ACC112 (cell line): ENCODE results near the gene LETMD1.

ENCODE experiments used
- H2AFZ ChIP-seq: fragments of 200-600 bp; sonication (generic); one replicate; pipeline ENCODE4 v1.6.0; 2017; ENCODE audit warnings: antibody characterized with exemption, low read length; ENCODE audit not compliant: unreplicated experiment
- H3K27ac ChIP-seq: fragments of 200-600 bp; sonication (generic); 2 replicates; pipeline ENCODE4 v1.5.1; 2014; ENCODE audit warnings: low read depth, mild to moderate bottlenecking, antibody characterized with exemption, low read length, moderate library complexity
- H3K27me3 ChIP-seq: fragments of 200-600 bp; sonication (generic); 2 replicates; pipeline ENCODE4 v1.6.1; 2014; ENCODE audit warnings: mild to moderate bottlenecking, antibody characterized with exemption, low read length, moderate library complexity, mixed read lengths; ENCODE audit not compliant: insufficient read depth
- H3K36me3 ChIP-seq: fragments of 200-600 bp; sonication (generic); 2 replicates; pipeline ENCODE4 v1.6.1; 2016; ENCODE audit warnings: mild to moderate bottlenecking, antibody characterized with exemption, low read length, moderate library complexity, mixed read lengths; ENCODE audit not compliant: insufficient read depth
- H3K4me1 ChIP-seq: fragments of 200-600 bp; sonication (generic); one replicate; pipeline ENCODE4 v1.6.1; 2016; ENCODE audit warnings: low read length, mixed read lengths; ENCODE audit not compliant: insufficient read depth, unreplicated experiment, control insufficient read depth
- H3K4me3 ChIP-seq: fragments of 200-600 bp; sonication (generic); 2 replicates; pipeline ENCODE4 v1.5.1; 2014; ENCODE audit warnings: mild to moderate bottlenecking, low read depth, low read length
- H3K79me2 ChIP-seq: fragments of 200-600 bp; sonication (generic); one replicate; pipeline ENCODE4 v1.6.0; 2016; ENCODE audit warnings: low read length; ENCODE audit not compliant: control insufficient read depth, unreplicated experiment, insufficient read depth

LETMD1 gene, protein sequence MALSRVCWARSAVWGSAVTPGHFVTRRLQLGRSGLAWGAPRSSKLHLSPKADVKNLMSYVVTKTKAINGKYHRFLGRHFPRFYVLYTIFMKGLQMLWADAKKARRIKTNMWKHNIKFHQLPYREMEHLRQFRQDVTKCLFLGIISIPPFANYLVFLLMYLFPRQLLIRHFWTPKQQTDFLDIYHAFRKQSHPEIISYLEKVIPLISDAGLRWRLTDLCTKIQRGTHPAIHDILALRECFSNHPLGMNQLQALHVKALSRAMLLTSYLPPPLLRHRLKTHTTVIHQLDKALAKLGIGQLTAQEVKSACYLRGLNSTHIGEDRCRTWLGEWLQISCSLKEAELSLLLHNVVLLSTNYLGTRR

DNA sequence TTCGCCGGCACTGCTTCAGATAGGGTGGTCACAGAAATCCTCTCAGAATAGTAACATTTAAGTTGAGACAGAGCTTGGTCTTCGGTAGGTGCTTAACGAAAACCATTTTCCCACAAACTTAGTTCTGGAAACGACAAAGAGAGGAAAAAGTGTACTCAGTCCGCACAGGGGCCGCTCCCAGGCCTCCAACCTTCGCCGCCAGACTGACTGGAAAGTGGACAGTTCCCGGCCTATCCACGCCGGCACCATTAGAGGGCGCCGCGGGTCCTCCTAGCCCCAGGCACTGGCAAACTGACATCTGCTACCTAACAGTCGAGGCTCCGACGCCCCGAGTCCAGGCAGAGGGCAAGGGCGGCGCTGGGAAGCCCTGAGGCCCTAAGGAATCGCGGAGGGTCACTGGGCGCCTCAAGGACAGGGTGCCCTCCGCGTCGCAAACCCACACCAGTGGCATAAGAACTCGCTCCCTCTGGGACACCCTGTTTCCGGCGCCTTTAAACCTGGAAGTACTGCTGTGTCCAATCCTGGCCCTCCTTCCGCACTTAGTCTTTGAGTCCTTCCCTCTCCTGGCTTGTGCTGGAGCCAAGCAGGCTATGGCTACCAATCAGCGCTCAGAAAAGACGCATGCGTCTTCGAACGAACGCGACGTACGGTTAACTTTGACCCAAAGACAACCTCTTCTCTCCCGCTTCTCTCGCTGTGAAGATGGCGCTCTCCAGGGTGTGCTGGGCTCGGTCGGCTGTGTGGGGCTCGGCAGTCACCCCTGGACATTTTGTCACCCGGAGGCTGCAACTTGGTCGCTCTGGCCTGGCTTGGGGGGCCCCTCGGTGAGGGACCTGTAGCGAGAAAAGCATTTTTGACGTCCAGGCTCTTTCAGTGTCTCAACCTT, at the start of gene LETMD1:
LETMD1 (plus strand) TSS at position 673 of the 886 bp plus-strand sequence; CDS start at position 703, 30 bp downstream.
- no peaks in the 10 kb centered on the region for H3K27me3 ChIP-seq
- H3K79me2 ChIP-seq: peaks cover 18% of the 10 kb centered on the region
- H3K27ac ChIP-seq: peak within 1 kb of the TSS; percentile 48
- peaks cover 4% of the 10 kb centered on the region for H3K36me3 ChIP-seq
- H3K4me3 ChIP-seq: peak within 1 kb of the TSS; percentile 93
- H3K4me1 ChIP-seq: peaks cover 10% of the 10 kb centered on the region
- H2AFZ ChIP-seq: peak within 1 kb of the TSS; percentile 95

DNA sequence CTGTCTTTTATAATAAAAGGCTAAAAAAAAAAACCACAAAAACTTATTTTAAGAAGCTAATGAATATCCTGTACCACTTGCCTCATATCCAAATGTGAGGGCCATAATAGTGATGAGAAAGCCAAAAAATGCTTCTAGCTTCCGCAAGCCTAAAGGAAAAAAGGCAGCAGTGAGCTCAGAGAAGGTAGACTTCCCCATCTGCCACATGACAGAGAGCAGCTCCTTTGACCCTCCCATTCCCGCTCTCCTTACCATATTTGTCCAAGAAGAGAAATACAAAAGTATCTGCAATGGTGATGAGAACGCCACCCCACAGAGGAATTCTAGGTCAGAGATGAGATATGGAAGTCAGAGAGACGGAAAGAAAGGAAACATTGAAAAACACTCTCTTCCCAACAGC, 49.0 kb upstream of the LETMD1 start:
- Histone ChIP-seq H3K4me1 (no peaks in the 10 kb centered on the region), H2AFZ (no peak overlapping the region), H3K27ac (no peak overlapping the region), H3K27me3 (no peaks in the 10 kb centered on the region), H3K36me3 (peaks cover 14% of the 10 kb centered on the region), H3K79me2 (no peaks in the 10 kb centered on the region), H3K4me3 (no peak overlapping the region)

DNA sequence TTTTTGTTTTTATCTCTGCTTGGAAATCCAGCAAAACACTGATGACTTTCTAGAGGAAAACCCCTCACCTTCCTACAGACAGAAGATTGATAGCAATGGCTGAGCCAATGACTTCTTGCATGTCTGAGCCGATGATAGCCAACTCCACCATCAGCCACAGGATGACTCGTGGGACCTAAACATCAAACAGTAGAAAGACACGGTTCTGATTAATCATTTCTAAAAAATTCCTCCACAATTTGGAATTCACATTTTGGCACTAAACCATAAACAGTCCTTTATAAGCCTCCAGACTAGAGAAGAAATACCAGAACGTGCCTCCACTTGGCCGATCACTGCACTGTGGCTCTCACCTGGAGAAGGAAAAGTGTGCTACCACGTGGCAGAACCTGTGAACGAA, 47.9 kb upstream of the LETMD1 start:
- H3K27me3 ChIP-seq: no peaks in the 10 kb centered on the region
- H3K27ac ChIP-seq: no peak overlapping the region
- H3K79me2 ChIP-seq: no peaks in the 10 kb centered on the region
- H3K4me3 ChIP-seq: no peak overlapping the region
- H2AFZ ChIP-seq: no peak overlapping the region
- no peaks in the 10 kb centered on the region for H3K4me1 ChIP-seq
- H3K36me3 ChIP-seq: peaks cover 13% of the 10 kb centered on the region

DNA sequence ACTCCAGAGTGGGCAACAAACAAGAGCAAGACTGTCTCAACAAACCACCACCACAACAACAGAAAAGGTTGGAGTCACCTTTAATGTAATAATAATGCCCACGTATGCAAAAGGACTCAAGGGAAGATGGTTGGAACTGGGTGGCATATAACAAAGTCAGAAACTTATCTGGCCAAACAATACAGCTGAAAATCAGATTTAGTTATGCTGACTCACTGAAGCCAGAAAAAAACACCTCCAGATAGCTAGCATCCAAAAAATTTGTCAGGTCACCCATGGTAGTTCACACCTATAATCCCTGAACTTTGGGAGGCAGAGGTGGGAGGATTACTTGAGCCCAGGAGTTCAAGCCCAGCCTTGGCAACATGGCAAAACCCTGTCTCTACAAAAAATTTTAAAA, 46.3 kb upstream of the LETMD1 start:
- H3K27me3 ChIP-seq: no peaks in the 10 kb centered on the region
- H2AFZ ChIP-seq: no peak overlapping the region
- H3K4me1 ChIP-seq: no peaks in the 10 kb centered on the region
- H3K27ac ChIP-seq: no peak overlapping the region
- no peak overlapping the region for H3K4me3 ChIP-seq
- no peaks in the 10 kb centered on the region for H3K79me2 ChIP-seq
- 0 out of 2 replicates have a peak, but pooled peaks cover 5% of the 10 kb centered on the region for H3K36me3 ChIP-seq

DNA sequence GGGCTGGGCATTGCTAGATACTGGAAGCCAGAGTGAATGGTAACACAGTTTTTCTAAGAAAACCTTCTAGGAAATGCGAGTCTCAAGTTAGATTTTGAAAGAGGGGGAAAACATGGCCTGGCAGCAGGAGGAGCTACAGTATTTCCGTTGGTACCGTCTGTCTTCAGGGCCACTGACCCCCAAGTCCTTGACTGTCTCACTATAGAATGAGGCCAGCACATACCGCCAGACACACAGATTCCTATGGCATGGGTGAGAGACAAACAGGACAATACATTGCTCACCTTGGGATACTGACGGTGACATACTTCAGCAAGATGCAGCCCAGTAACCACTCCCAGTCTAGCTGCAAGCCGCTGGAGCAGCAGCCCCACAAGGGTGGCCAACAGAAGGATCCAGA, 43.6 kb upstream of the LETMD1 start:
- Histone ChIP-seq H3K27ac (no peak overlapping the region), H3K79me2 (peaks cover 8% of the 10 kb centered on the region), H3K4me3 (no peak overlapping the region), H3K4me1 (no peaks in the 10 kb centered on the region), H3K36me3 (0 out of 2 replicates have a peak, but pooled peaks cover 5% of the 10 kb centered on the region), H2AFZ (no peak overlapping the region), H3K27me3 (no peaks in the 10 kb centered on the region)

DNA sequence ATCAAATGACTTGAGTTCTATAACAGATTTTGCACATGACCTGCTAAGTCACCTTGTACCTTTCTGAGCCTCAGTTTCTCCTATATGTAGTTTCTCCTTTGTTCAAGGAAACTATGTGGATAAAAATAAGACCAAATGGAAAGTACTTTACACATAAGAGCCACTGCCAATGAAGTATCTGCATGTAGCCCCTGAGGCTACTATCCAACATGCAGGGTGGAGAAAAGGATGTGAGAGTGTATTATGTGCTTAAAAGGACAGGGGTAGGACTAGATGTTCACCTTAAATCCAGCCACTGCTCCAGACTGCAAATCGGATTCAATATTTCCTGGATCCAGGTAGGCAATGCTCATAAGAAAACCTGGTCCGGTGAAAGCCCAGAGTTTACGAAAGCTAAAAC, 43.1 kb upstream of the LETMD1 start:
- Histone ChIP-seq H3K27me3 (no peaks in the 10 kb centered on the region), H3K4me3 (no peak overlapping the region), H3K27ac (no peak overlapping the region), H3K79me2 (peaks cover 11% of the 10 kb centered on the region), H2AFZ (no peak overlapping the region), H3K36me3 (0 out of 2 replicates have a peak, but pooled peaks cover 3% of the 10 kb centered on the region), H3K4me1 (no peaks in the 10 kb centered on the region)

DNA sequence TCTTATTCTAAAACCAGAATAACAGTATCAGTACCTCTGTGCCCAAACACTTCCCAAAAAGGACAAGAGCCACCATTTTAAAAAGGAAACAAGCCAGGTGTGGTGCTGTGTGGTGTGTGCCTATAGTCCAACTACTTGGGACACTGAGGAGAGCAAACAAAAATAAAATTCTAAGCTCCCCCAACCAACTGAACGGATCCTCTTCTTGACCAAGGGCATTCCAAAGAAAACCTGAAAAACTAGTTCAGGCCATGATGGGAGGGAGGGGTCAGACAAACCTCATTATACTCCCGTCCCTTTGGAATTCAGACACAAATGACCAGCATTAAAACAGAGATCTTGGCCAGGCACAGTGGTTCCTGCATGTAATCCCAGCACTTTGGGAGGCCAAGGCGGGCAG, 42.5 kb upstream of the LETMD1 start:
- H3K79me2 ChIP-seq: peaks cover 11% of the 10 kb centered on the region
- no peak overlapping the region for H3K4me3 ChIP-seq
- H3K4me1 ChIP-seq: no peaks in the 10 kb centered on the region
- no peaks in the 10 kb centered on the region for H3K36me3 ChIP-seq
- H2AFZ ChIP-seq: no peak overlapping the region
- no peak overlapping the region for H3K27ac ChIP-seq
- no peaks in the 10 kb centered on the region for H3K27me3 ChIP-seq

DNA sequence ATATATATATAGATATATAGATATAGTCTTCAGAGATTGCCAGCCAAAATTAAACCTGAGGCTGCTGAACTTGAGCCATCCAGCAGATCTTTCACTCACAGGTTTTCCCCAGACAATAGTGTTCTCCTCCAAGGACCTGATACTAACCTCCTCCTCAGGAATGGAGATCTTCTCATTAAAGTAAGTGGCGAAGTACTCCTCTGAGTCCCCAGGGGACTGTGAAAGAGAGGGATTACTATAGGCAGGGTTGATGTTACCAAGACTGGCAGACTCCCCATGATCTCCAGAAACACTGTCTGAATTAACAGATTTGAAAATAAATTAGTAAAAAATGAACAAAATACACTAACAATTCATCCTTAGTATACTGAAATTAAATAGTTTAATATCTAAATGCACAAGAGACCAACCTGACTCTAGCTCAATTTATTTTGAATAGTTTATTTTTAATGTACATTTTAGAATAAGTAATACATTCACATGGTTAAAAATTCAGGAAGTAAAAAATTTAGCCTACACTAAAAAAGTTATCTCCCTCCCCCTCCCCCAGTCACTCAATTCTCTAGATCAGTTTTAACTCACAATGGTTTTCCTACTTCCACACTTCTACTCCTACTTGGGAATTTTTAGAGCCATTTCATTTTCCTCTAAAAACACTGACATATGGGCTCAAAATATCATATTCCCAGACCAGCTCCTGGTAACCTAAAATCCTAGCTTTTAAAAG, 39.6 kb upstream of the LETMD1 start:
- no peak overlapping the region for H3K27ac ChIP-seq
- no peaks in the 10 kb centered on the region for H3K36me3 ChIP-seq
- peaks cover 26% of the 10 kb centered on the region for H3K79me2 ChIP-seq
- H3K4me3 ChIP-seq: no peak overlapping the region
- H2AFZ ChIP-seq: no peak overlapping the region
- H3K27me3 ChIP-seq: no peaks in the 10 kb centered on the region
- H3K4me1 ChIP-seq: no peaks in the 10 kb centered on the region

DNA sequence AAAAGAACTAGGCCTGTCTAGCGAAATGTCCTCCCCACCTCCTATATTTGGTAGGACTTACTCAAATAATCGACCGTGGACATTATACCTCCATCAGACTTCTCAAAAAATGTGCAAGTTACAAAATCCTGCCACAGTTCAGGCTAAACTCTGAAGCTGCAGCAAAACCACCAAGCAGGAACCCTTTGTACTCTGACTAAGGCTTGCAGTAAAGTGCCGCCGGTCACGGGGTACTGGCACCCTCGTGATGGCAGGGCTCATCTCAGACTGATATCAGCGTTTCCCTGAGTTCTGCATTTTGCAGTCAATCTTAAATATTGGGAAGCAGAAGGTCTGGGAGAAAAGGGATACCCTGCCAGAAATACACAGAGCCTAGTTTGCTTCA, 39.1 kb upstream of the LETMD1 start:
- Histone ChIP-seq H3K27me3 (no peaks in the 10 kb centered on the region), H3K36me3 (no peaks in the 10 kb centered on the region), H2AFZ (no peak overlapping the region), H3K79me2 (peaks cover 28% of the 10 kb centered on the region), H3K4me3 (no peak overlapping the region), H3K27ac (no peak overlapping the region), H3K4me1 (no peaks in the 10 kb centered on the region)

DNA sequence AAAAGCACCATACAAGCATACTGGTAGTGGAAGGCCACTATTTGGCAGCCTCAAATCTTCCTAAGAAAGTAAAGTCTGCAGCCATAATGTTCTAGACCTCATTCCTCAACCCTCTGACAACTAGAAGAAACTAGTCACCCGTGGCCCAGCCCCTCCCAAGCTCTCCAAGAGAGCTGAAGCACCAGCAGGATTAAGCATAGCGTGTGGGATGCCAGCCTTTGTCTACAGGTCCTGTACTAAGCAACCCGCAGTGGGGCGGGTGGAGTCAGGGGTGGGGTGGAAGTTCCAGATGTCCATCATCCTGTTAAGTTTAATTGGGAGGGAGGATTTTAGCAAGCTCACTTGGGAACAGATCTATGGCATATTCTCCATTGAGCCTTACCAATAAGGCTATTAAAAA, 36.2 kb upstream of the LETMD1 start:
- H3K27me3 ChIP-seq: no peaks in the 10 kb centered on the region
- H2AFZ ChIP-seq: no peak overlapping the region
- H3K27ac ChIP-seq: no peak overlapping the region
- no peak overlapping the region for H3K4me3 ChIP-seq
- H3K79me2 ChIP-seq: peaks cover 36% of the 10 kb centered on the region
- no peaks in the 10 kb centered on the region for H3K4me1 ChIP-seq
- no peaks in the 10 kb centered on the region for H3K36me3 ChIP-seq
